ENCODE results near the gene VPS8.

- TF ChIP-seq CTCF (IDR thresholded peaks at IDR 0.05) = no peak
- TF ChIP-seq SIN3A (IDR thresholded peaks at IDR 0.05; ENCODE audit: borderline replicate concordance, insufficient read depth, low read depth, low read length) = no peak
- no peak for TF ChIP-seq REST (IDR thresholded peaks at IDR 0.05; ENCODE audit: insufficient read depth in 1 of 2, low read depth in 2 of 2, low read length in 1 of 2)
- TF ChIP-seq TCF7L2 (IDR thresholded peaks at IDR 0.05; ENCODE audit: low read depth, low read length) = no peak
- no peak for TF ChIP-seq POLR2AphosphoS5 (IDR thresholded peaks at IDR 0.05; ENCODE audit: low read depth, low read length)
Observed at GRCh38 chr3:184993394-184993793, 181.4 kb downstream of the VPS8 start.

Data from Panc1 (cell line).